NCI-H1436 treated with DMSO at 0.1 percent for 48 hours (cell line): ENCODE data around the gene OPN3.

Source experiments
- DNase-seq: peaks from one replicate; lab custom pipeline; 2025; lab: John Stamatoyannopoulos, UW

Gene OPN3

GRCh38 chr1:241646201-241646600 is 6.0 kb upstream of the OPN3 start:
- no peak for DNase-seq

- DNase-seq: no peak
These were observed 5.0 kb upstream of the OPN3 start for GRCh38 chr1:241645199-241645598.

GRCh38 chr1:241644259-241644658 is 4.1 kb upstream of the OPN3 start:
- no peak for DNase-seq

- DNase-seq: no peak
These were observed 2.4 kb upstream of the OPN3 start for GRCh38 chr1:241642593-241642944.

GRCh38 chr1:241641773-241642592 is 1.8 kb upstream of the OPN3 start:
- no peak for DNase-seq

GRCh38 chr1:241640867-241641622 is 876 bp upstream of the OPN3 start:
- no peak for DNase-seq

GRCh38 chr1:241639623-241640148 is 483 bp downstream of the OPN3 start:
- no peak for DNase-seq

- no peak for DNase-seq
These were observed 1.1 kb downstream of the OPN3 start for GRCh38 chr1:241638909-241639622.

- no peak for DNase-seq
These were observed 2.0 kb downstream of the OPN3 start for GRCh38 chr1:241638099-241638682.

GRCh38 chr1:241637604-241638003 is 2.6 kb downstream of the OPN3 start:
- no peak for DNase-seq

GRCh38 chr1:241637046-241637590 is 3.1 kb downstream of the OPN3 start:
- DNase-seq: no peak

- DNase-seq: no peak
These were observed 3.9 kb downstream of the OPN3 start for GRCh38 chr1:241636291-241636690.

GRCh38 chr1:241635556-241636152 is 4.5 kb downstream of the OPN3 start:
- DNase-seq: no peak

- DNase-seq: no peak
These were observed 7.2 kb downstream of the OPN3 start for GRCh38 chr1:241632987-241633386.

- DNase-seq: no peak
These were observed 8.5 kb downstream of the OPN3 start for GRCh38 chr1:241631674-241632073.

GRCh38 chr1:241630899-241631298 is 9.3 kb downstream of the OPN3 start:
- DNase-seq: no peak

GRCh38 chr1:241630476-241630875 is 9.7 kb downstream of the OPN3 start:
- DNase-seq: no peak

- DNase-seq: no peak
These were observed 10.2 kb downstream of the OPN3 start for GRCh38 chr1:241630005-241630404.

GRCh38 chr1:241627453-241628259 is 12.5 kb downstream of the OPN3 start:
- peak; percentile 40 for DNase-seq

GRCh38 chr1:241624935-241625334 is 15.2 kb downstream of the OPN3 start:
- DNase-seq: no peak

GRCh38 chr1:241622669-241623068 is 17.5 kb downstream of the OPN3 start:
- DNase-seq: no peak
